ENCODE results near the gene ASPG. TPM values are rescaled to one million over a fixed set of nuclear protein-coding genes. Genes with fewer than 3 reads are reported as not detected.

ASPG gene
- polyA plus RNA-seq, 1 donor (not counting 4 experiments of a cell fraction or from before 2014, with no cell fraction given): 0.10 TPM

DNA sequence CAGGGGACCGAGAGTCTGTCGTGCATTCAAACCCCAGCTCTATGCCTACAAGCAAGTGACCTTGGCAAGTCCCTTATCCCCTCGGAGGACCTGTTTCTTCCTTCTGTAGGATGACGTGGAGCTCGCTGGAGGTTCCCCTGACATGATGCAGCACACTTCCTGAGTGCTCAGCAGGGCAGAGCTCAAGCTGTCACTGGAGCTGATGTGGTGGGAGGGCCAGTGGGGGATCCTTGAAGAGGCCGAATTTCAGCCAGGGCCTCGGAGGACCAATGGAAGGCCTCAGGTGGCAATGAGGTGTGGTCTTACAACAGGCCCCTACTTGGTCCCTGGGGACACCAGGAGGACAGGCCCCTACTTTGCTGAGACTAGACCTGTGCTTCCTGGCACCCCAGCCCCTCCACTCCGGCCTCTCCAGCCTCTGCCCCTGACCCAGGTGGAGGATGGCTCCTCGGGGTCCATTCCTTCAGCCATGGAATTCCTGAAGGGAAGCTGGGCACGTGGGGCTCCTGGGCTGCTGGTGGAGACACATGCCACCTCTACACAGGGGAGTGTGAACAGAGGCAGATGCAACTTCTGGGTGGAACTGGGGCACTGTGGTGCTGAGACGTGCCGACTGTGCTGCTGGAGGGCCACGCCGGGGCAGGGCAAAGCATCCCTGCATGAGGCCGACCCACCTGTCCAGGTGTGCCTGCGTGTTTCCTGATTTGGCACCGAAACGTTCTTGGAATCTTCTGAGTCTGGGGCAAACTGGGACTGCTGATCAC is 34.2 kb downstream of the ASPG start:
- Histone ChIP-seq H3K27me3 (ENCODE audit: control insufficient read depth, extremely low read depth, insufficient read depth, low read length) (peaks cover 29% of the 10 kb centered on the region), H3K4me2 (ENCODE audit: control insufficient read depth, extremely low read depth, insufficient read depth, low read depth, low read length) (no peak overlapping the region), H2AFZ (ENCODE audit: control insufficient read depth, low read length) (no peak overlapping the region), H3K79me2 (ENCODE audit: control insufficient read depth, insufficient read depth, low read length) (no peaks in the 10 kb centered on the region), H4K20me1 (ENCODE audit: control insufficient read depth, extremely low read depth, insufficient read depth, low read length) (no peaks in the 10 kb centered on the region), H3K27ac (ENCODE audit: control insufficient read depth, insufficient read depth, low read length) (no peak overlapping the region), H3K9ac (ENCODE audit: control insufficient read depth, extremely low read depth, insufficient read depth, low read length) (no peak overlapping the region), H3K4me3 (ENCODE audit: control insufficient read depth in 2 of 3, extremely low read depth in 1 of 3, insufficient read depth in 2 of 3, low read depth in 1 of 3, low read length in 3 of 3) (no peak overlapping the region), H3K4me1 (ENCODE audit: control insufficient read depth, extremely low read depth, insufficient read depth, low read length) (peaks cover 8% of the 10 kb centered on the region), H3K36me3 (ENCODE audit: control insufficient read depth in 2 of 2, extremely low read depth in 1 of 2, insufficient read depth in 2 of 2, low read length in 2 of 2) (no peaks in the 10 kb centered on the region), H3K9me3 (ENCODE audit: control insufficient read depth, low read depth, low read length) (no peaks in the 10 kb centered on the region), H3K9me1 (ENCODE audit: control insufficient read depth, extremely low read depth, insufficient read depth, low read length) (no peaks in the 10 kb centered on the region)
- no peak for TF ChIP-seq EZH2 (IDR thresholded peaks at IDR 0.05; ENCODE audit: low read length)
- FAIRE-seq (no peak), DNase-seq (ENCODE audit: low read depth, low spot score) (no peak)
- dilution Hi-C loops (cut with MboI; ENCODE audit: extremely low pct_ligation_motif_present, low sequenced_read_pairs): no loop called here

GRCh38 chr14:104120281-104120741 is 34.8 kb downstream of the ASPG start:
- H3K27ac ChIP-seq (ENCODE audit: control insufficient read depth, insufficient read depth, low read length): no peak overlapping the region

More at GRCh38 chr14:104120281-104120741, 34.8 kb downstream of the ASPG start:
- dilution Hi-C loops (cut with MboI; ENCODE audit: extremely low pct_ligation_motif_present, low sequenced_read_pairs): no loop called here
- Histone ChIP-seq H3K4me2 (ENCODE audit: control insufficient read depth, extremely low read depth, insufficient read depth, low read depth, low read length) (no peak overlapping the region), H3K9me1 (ENCODE audit: control insufficient read depth, extremely low read depth, insufficient read depth, low read length) (no peaks in the 10 kb centered on the region), H3K36me3 (ENCODE audit: control insufficient read depth in 2 of 2, extremely low read depth in 1 of 2, insufficient read depth in 2 of 2, low read length in 2 of 2) (no peaks in the 10 kb centered on the region), H3K9me3 (ENCODE audit: control insufficient read depth, low read depth, low read length) (no peaks in the 10 kb centered on the region), H3K4me1 (ENCODE audit: control insufficient read depth, extremely low read depth, insufficient read depth, low read length) (peaks cover 8% of the 10 kb centered on the region), H2AFZ (ENCODE audit: control insufficient read depth, low read length) (no peak overlapping the region), H3K4me3 (ENCODE audit: control insufficient read depth in 2 of 3, extremely low read depth in 1 of 3, insufficient read depth in 2 of 3, low read depth in 1 of 3, low read length in 3 of 3) (no peak overlapping the region), H4K20me1 (ENCODE audit: control insufficient read depth, extremely low read depth, insufficient read depth, low read length) (no peaks in the 10 kb centered on the region), H3K9ac (ENCODE audit: control insufficient read depth, extremely low read depth, insufficient read depth, low read length) (no peak overlapping the region), H3K79me2 (ENCODE audit: control insufficient read depth, insufficient read depth, low read length) (no peaks in the 10 kb centered on the region), H3K27me3 (ENCODE audit: control insufficient read depth, extremely low read depth, insufficient read depth, low read length) (peaks cover 29% of the 10 kb centered on the region)
- no peak for TF ChIP-seq EZH2 (IDR thresholded peaks at IDR 0.05; ENCODE audit: low read length)
- TF ChIP-seq, protein P1, sequence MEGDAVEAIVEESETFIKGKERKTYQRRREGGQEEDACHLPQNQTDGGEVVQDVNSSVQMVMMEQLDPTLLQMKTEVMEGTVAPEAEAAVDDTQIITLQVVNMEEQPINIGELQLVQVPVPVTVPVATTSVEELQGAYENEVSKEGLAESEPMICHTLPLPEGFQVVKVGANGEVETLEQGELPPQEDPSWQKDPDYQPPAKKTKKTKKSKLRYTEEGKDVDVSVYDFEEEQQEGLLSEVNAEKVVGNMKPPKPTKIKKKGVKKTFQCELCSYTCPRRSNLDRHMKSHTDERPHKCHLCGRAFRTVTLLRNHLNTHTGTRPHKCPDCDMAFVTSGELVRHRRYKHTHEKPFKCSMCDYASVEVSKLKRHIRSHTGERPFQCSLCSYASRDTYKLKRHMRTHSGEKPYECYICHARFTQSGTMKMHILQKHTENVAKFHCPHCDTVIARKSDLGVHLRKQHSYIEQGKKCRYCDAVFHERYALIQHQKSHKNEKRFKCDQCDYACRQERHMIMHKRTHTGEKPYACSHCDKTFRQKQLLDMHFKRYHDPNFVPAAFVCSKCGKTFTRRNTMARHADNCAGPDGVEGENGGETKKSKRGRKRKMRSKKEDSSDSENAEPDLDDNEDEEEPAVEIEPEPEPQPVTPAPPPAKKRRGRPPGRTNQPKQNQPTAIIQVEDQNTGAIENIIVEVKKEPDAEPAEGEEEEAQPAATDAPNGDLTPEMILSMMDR (optimal IDR thresholded peaks at IDR 0.05 in 1 of 3, IDR thresholded peaks at IDR 0.05 in 1 of 3, conservative IDR thresholded peaks at IDR 0.05 in 1 of 3; ENCODE audit: extremely low read depth in 1 of 3, insufficient read depth in 2 of 3, low read length in 3 of 3): no peak
- FAIRE-seq (no peak), DNase-seq (ENCODE audit: low read depth, low spot score) (no peak)

Data from keratinocyte (primary cell).